ENCODE results near the gene SH3PXD2A. TPM values are rescaled to one million over a fixed set of nuclear protein-coding genes. Genes with fewer than 3 reads are reported as not detected.

The SH3PXD2A gene
- total RNA-seq, 4 donors from 2014 or later: 128 to 154 (median 136) TPM

DNA sequence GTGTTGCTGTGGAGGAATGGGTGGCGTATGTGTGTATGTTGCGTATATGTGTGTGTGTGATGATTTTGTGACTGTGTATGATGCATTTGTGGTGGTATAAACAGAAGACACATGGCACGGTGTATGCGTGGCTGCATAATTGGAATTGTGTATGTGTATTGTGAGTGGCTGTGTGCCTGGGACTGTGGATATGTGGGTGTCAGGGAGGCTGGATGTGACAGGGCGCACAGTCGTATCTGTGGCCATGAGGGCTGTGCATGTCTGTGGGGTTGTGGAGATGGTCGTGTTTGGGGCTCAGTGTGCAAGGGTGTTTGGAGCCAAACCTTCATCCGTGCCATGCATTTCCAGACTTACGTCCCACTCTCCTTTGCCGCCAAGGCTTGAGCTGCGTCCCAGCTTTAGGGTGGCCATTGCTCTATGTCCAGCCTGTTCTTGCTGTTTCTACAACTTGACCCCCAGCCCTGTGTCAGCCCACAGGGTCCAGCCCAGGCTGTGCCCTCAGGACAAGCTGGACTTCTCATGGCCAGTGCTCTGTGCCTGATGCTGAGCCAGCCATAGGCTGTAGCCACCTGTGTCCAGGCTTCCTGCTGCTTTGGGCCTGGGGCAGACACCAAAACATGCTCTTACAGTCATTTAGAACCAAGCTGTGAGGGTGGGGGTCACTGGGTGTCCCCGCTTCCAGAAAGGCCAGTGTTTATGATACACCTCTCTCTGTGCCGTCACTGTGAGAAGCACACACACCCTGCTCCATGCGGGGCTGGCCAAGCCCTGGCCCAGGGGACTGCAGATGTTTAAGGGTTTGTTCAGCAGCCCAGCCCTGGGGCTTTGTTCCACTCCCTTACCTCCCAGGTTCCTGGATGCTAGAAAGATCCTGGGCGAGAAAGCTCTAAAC, 234.2 kb downstream of the SH3PXD2A start:
- TF ChIP-seq POLR2A (IDR thresholded peaks at IDR 0.05) (no peak), EP300 (IDR thresholded peaks at IDR 0.05) (peak in 1 of 2 donors; percentile 45)
- TF ChIP-seq, protein P1, sequence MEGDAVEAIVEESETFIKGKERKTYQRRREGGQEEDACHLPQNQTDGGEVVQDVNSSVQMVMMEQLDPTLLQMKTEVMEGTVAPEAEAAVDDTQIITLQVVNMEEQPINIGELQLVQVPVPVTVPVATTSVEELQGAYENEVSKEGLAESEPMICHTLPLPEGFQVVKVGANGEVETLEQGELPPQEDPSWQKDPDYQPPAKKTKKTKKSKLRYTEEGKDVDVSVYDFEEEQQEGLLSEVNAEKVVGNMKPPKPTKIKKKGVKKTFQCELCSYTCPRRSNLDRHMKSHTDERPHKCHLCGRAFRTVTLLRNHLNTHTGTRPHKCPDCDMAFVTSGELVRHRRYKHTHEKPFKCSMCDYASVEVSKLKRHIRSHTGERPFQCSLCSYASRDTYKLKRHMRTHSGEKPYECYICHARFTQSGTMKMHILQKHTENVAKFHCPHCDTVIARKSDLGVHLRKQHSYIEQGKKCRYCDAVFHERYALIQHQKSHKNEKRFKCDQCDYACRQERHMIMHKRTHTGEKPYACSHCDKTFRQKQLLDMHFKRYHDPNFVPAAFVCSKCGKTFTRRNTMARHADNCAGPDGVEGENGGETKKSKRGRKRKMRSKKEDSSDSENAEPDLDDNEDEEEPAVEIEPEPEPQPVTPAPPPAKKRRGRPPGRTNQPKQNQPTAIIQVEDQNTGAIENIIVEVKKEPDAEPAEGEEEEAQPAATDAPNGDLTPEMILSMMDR (IDR thresholded peaks at IDR 0.05): no peak
- H3K27me3 ChIP-seq: no peaks in the 10 kb centered on the region
- DNase-seq (ENCODE audit: low spot score in 2 of 2): no peak
- H3K4me3 ChIP-seq: no peak overlapping the region
- H3K27ac ChIP-seq: peak overlapping the region; percentile 62 to 91 (median 74)
- WGBS, 2 donors: 62 to 63% methylated on average over 15 of the region's 15 CpGs
- no peaks in the 10 kb centered on the region for H3K9me3 ChIP-seq
- peaks cover 0 to 73% (median 12%) of the 10 kb centered on the region in 3 donors for H3K36me3 ChIP-seq
- H3K4me1 ChIP-seq: peaks cover 4 to 93% (median 72%) of the 10 kb centered on the region in 4 donors

DNA sequence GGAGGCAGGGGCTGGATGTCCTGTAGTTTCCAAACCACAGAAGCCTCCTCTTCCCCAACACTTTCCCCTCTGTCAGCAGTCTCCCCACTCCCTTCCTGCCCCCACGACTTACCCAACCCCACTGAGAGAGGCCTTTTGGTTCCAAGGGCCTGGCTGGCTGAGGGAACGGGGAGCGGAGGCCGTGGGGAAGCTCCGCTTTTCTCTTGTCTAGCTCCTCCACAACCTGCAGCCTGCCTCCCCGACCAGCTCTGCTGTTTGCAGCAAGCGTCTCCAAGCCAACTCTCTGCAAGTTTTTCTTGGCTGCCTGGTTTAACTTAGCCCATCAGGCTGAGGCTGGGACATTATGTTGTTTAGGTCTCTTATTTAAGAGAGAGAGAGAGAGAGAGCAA, 235.0 kb downstream of the SH3PXD2A start:
- Histone ChIP-seq H3K27ac (peak overlapping the region; percentile 54 to 91 (median 74)), H3K36me3 (peaks cover 0 to 67% (median 6%) of the 10 kb centered on the region in 3 donors)

GRCh38 chr10:103619424-103620351, 235.7 kb downstream of the SH3PXD2A start:
- Histone ChIP-seq H3K4me1 (peaks cover 4 to 98% (median 86%) of the 10 kb centered on the region in 4 donors), H3K27me3 (no peaks in the 10 kb centered on the region), H3K4me3 (no peak overlapping the region), H3K27ac (peak overlapping the region; percentile 54 to 91 (median 74)), H3K9me3 (no peaks in the 10 kb centered on the region), H3K36me3 (peaks cover 0 to 61% (median 4%) of the 10 kb centered on the region in 3 donors)
- no peak for DNase-seq (ENCODE audit: low spot score in 2 of 2)
- WGBS, 2 donors: 41 to 52% methylated on average over 21 of the region's 22 CpGs
- TF ChIP-seq, protein P1 (IDR thresholded peaks at IDR 0.05): no peak
- TF ChIP-seq POLR2A (IDR thresholded peaks at IDR 0.05) (no peak), EP300 (IDR thresholded peaks at IDR 0.05) (no peak)

More for the DNA sequence above, 235.0 kb downstream of the SH3PXD2A start:
- Histone ChIP-seq H3K4me1 (peaks cover 4 to 97% (median 79%) of the 10 kb centered on the region in 4 donors), H3K4me3 (no peak overlapping the region), H3K27me3 (no peaks in the 10 kb centered on the region), H3K9me3 (no peaks in the 10 kb centered on the region)
- WGBS, 2 donors: 53 to 60% methylated on average over 7 of the region's 7 CpGs
- DNase-seq (ENCODE audit: low spot score in 2 of 2): no peak
- TF ChIP-seq, protein P1 (IDR thresholded peaks at IDR 0.05): no peak
- TF ChIP-seq POLR2A (IDR thresholded peaks at IDR 0.05) (no peak), EP300 (IDR thresholded peaks at IDR 0.05) (no peak)

GRCh38 chr10:103618575-103619423, 236.6 kb downstream of the SH3PXD2A start:
- no peaks in the 10 kb centered on the region for H3K27me3 ChIP-seq
- H3K27ac ChIP-seq: peak overlapping the region; percentile 54 to 91 (median 74)
- no peaks in the 10 kb centered on the region for H3K9me3 ChIP-seq
- WGBS, 2 donors: 21 to 26% methylated on average over 12 to 14 of the region's 19 CpGs
- peak in 1 of 2 donors; percentile 59 for TF ChIP-seq EP300 (IDR thresholded peaks at IDR 0.05)
- TF ChIP-seq, protein P1 (IDR thresholded peaks at IDR 0.05): no peak
- no peak for TF ChIP-seq POLR2A (IDR thresholded peaks at IDR 0.05)
- peaks cover 0 to 52% (median 0%) of the 10 kb centered on the region in 3 donors for H3K36me3 ChIP-seq
- no peak overlapping the region for H3K4me3 ChIP-seq
- peaks cover 4 to 99% (median 87%) of the 10 kb centered on the region in 4 donors for H3K4me1 ChIP-seq
- peak; percentile 70 to 81 for DNase-seq (ENCODE audit: low spot score in 2 of 2)
